Measurements from ENCODE around the gene SLC15A1. TPM values are rescaled to one million over a fixed set of nuclear protein-coding genes. Genes with fewer than 3 reads are reported as not detected.

Gene SLC15A1
- polyA plus RNA-seq, 1 donor (not counting 4 experiments of a cell fraction or from before 2014, with no cell fraction given) = 0.10 TPM

GRCh38 chr13:98749501-98749900 lies 3.0 kb downstream of the SLC15A1 start:
- Histone ChIP-seq H3K4me1 (ENCODE audit: control insufficient read depth, extremely low read depth, insufficient read depth, low read length) (peaks cover 5% of the 10 kb centered on the region), H3K36me3 (ENCODE audit: control insufficient read depth in 2 of 2, extremely low read depth in 1 of 2, insufficient read depth in 2 of 2, low read length in 2 of 2) (no peaks in the 10 kb centered on the region), H3K27me3 (ENCODE audit: control insufficient read depth, extremely low read depth, insufficient read depth, low read length) (peaks cover 37% of the 10 kb centered on the region), H3K79me2 (ENCODE audit: control insufficient read depth, insufficient read depth, low read length) (no peaks in the 10 kb centered on the region), H3K4me2 (ENCODE audit: control insufficient read depth, extremely low read depth, insufficient read depth, low read depth, low read length) (no peak overlapping the region), H3K4me3 (ENCODE audit: control insufficient read depth in 2 of 3, extremely low read depth in 1 of 3, insufficient read depth in 2 of 3, low read depth in 1 of 3, low read length in 3 of 3) (no peak overlapping the region), H2AFZ (ENCODE audit: control insufficient read depth, low read length) (no peak overlapping the region), H3K9me3 (ENCODE audit: control insufficient read depth, low read depth, low read length) (peaks cover 3% of the 10 kb centered on the region), H3K9ac (ENCODE audit: control insufficient read depth, extremely low read depth, insufficient read depth, low read length) (no peak overlapping the region), H4K20me1 (ENCODE audit: control insufficient read depth, extremely low read depth, insufficient read depth, low read length) (no peaks in the 10 kb centered on the region), H3K27ac (ENCODE audit: control insufficient read depth, insufficient read depth, low read length) (no peak overlapping the region), H3K9me1 (ENCODE audit: control insufficient read depth, extremely low read depth, insufficient read depth, low read length) (no peaks in the 10 kb centered on the region)
- FAIRE-seq (no peak), DNase-seq (ENCODE audit: low read depth, low spot score) (no peak)
- TF ChIP-seq, protein P1, sequence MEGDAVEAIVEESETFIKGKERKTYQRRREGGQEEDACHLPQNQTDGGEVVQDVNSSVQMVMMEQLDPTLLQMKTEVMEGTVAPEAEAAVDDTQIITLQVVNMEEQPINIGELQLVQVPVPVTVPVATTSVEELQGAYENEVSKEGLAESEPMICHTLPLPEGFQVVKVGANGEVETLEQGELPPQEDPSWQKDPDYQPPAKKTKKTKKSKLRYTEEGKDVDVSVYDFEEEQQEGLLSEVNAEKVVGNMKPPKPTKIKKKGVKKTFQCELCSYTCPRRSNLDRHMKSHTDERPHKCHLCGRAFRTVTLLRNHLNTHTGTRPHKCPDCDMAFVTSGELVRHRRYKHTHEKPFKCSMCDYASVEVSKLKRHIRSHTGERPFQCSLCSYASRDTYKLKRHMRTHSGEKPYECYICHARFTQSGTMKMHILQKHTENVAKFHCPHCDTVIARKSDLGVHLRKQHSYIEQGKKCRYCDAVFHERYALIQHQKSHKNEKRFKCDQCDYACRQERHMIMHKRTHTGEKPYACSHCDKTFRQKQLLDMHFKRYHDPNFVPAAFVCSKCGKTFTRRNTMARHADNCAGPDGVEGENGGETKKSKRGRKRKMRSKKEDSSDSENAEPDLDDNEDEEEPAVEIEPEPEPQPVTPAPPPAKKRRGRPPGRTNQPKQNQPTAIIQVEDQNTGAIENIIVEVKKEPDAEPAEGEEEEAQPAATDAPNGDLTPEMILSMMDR (optimal IDR thresholded peaks at IDR 0.05 in 1 of 3, IDR thresholded peaks at IDR 0.05 in 1 of 3, conservative IDR thresholded peaks at IDR 0.05 in 1 of 3; ENCODE audit: extremely low read depth in 1 of 3, insufficient read depth in 2 of 3, low read length in 3 of 3) = no peak
- dilution Hi-C loops (cut with MboI; ENCODE audit: extremely low pct_ligation_motif_present, low sequenced_read_pairs) = no loop called here

DNA sequence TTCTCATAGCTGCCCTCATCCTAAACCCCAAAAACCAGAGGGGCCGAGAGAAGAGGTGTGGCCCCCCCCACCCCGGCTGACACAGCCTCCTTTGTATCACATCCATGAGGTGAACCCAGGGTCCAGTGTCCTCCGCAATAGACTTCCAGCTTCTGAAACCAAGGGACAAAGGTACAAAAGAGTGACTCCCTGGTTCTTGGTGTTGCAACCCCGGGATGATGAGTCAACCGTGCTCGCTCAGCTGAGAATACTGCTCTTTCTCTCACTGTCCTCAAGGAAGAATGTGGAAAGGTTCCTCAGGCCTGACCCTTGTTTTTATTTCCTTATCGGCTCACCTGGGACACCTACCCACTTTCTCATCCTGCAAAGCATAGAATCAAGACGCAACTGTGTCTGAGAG lies 5.5 kb downstream of the SLC15A1 start:
- dilution Hi-C loops (cut with MboI; ENCODE audit: extremely low pct_ligation_motif_present, low sequenced_read_pairs) = no loop called here
- Histone ChIP-seq H3K36me3 (ENCODE audit: control insufficient read depth in 2 of 2, extremely low read depth in 1 of 2, insufficient read depth in 2 of 2, low read length in 2 of 2) (no peaks in the 10 kb centered on the region), H4K20me1 (ENCODE audit: control insufficient read depth, extremely low read depth, insufficient read depth, low read length) (no peaks in the 10 kb centered on the region), H3K27me3 (ENCODE audit: control insufficient read depth, extremely low read depth, insufficient read depth, low read length) (peaks cover 23% of the 10 kb centered on the region), H3K4me2 (ENCODE audit: control insufficient read depth, extremely low read depth, insufficient read depth, low read depth, low read length) (no peak overlapping the region), H3K9ac (ENCODE audit: control insufficient read depth, extremely low read depth, insufficient read depth, low read length) (no peak overlapping the region), H3K79me2 (ENCODE audit: control insufficient read depth, insufficient read depth, low read length) (no peaks in the 10 kb centered on the region), H3K4me3 (ENCODE audit: control insufficient read depth in 2 of 3, extremely low read depth in 1 of 3, insufficient read depth in 2 of 3, low read depth in 1 of 3, low read length in 3 of 3) (no peak overlapping the region), H3K9me1 (ENCODE audit: control insufficient read depth, extremely low read depth, insufficient read depth, low read length) (no peaks in the 10 kb centered on the region), H3K4me1 (ENCODE audit: control insufficient read depth, extremely low read depth, insufficient read depth, low read length) (peaks cover 3% of the 10 kb centered on the region), H3K9me3 (ENCODE audit: control insufficient read depth, low read depth, low read length) (no peaks in the 10 kb centered on the region), H3K27ac (ENCODE audit: control insufficient read depth, insufficient read depth, low read length) (no peak overlapping the region), H2AFZ (ENCODE audit: control insufficient read depth, low read length) (no peak overlapping the region)
- DNase-seq (ENCODE audit: low read depth, low spot score) (no peak), FAIRE-seq (no peak)
- TF ChIP-seq, protein P1 (optimal IDR thresholded peaks at IDR 0.05 in 1 of 3, IDR thresholded peaks at IDR 0.05 in 1 of 3, conservative IDR thresholded peaks at IDR 0.05 in 1 of 3; ENCODE audit: extremely low read depth in 1 of 3, insufficient read depth in 2 of 3, low read length in 3 of 3) = no peak
- no peak for TF ChIP-seq EZH2 (IDR thresholded peaks at IDR 0.05; ENCODE audit: low read length)

Measured in keratinocyte (primary cell).